ENCODE data around the gene ABHD16B.

Gene ABHD16B

GRCh38 chr20:63894358-63895201 lies 33.3 kb downstream of the ABHD16B start, which contains the start of gene DNAJC5:
TSS of gene DNAJC5 (plus strand) at chr20:63895126. CDS start at chr20:63928346, 33,220 bp downstream.
- peak; percentile 41 to 96 (median 92) for DNase-seq

GRCh38 chr20:63895202-63895951 lies 34.1 kb downstream of the ABHD16B start:
- no peak for DNase-seq

- no peak for DNase-seq
These were observed 34.6 kb downstream of the ABHD16B start for GRCh38 chr20:63895952-63896263.

GRCh38 chr20:63896264-63897105 lies 35.2 kb downstream of the ABHD16B start:
- peak in 31 of 58 donors; percentile 4 to 47 (median 20) for DNase-seq

GRCh38 chr20:63897978-63898561 lies 36.8 kb downstream of the ABHD16B start:
- no peak for DNase-seq

GRCh38 chr20:63898882-63899558 lies 37.7 kb downstream of the ABHD16B start:
- DNase-seq: no peak

GRCh38 chr20:63900413-63900812 lies 39.1 kb downstream of the ABHD16B start:
- no peak for DNase-seq

- DNase-seq: no peak
These were observed 42.7 kb downstream of the ABHD16B start for GRCh38 chr20:63903796-63904561.

- no peak for DNase-seq
These were observed 46.8 kb downstream of the ABHD16B start for GRCh38 chr20:63908008-63908682.

GRCh38 chr20:63911176-63911575 lies 49.9 kb downstream of the ABHD16B start:
- peak in 33 of 58 donors; percentile 11 to 57 (median 27) for DNase-seq
